Fibroblast of villous mesenchyme (primary cell): Measurements from ENCODE around the gene SLIT3. TPM values are rescaled to one million over a fixed set of nuclear protein-coding genes. Genes with fewer than 3 reads are reported as not detected.
A peak's percentile ranks its signal among the peaks of the same experiment; 100 is the strongest.

ENCODE experiments used
- DNase-seq: peaks from one replicate; pipeline ENCODE4 v3.0.0-alpha.2; 2010; ENCODE audit warnings: low read depth
- H3K4me3 ChIP-seq: 2 replicates; pipeline ENCODE4 v1.5.1; 2011; ENCODE audit warnings: low read depth, mild to moderate bottlenecking, low read length
- total RNA-seq: library from RNA; depleted of rRNA; stranded (reverse); fragments of >200 nt; gene quantifications from 2 replicates; pipeline ENCODE4 v1.2.3, GENCODE V29; 2012
- TF ChIP-seq, protein P1 (sequence below): IDR thresholded peaks from 2 replicates; pipeline ENCODE4 v1.5.1; 2012; ENCODE audit warnings: low read depth, mild to moderate bottlenecking, low read length; ENCODE audit not compliant: insufficient read depth

The SLIT3 gene
- total RNA-seq, 1 donor = under 0.01 TPM

DNA sequence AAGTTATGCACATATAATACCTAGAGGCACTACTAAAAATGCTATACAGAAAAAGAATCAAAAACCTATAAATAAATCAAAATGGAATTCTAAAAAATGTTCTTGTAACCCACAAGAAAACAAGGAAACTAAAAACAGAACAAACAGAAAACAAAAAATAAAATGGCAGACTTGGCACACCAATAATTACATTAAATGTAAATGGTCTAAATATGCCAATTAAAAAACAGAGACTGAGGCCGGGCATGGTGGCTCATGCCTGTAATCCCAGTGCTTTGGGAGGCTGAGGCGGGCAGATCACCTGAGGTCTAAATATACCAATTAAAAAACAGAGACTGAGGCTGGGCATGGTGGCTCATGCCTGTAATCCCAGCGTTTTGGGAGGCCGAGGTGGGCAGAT, 142.2 kb downstream of the SLIT3 start:
- TF ChIP-seq, protein P1, sequence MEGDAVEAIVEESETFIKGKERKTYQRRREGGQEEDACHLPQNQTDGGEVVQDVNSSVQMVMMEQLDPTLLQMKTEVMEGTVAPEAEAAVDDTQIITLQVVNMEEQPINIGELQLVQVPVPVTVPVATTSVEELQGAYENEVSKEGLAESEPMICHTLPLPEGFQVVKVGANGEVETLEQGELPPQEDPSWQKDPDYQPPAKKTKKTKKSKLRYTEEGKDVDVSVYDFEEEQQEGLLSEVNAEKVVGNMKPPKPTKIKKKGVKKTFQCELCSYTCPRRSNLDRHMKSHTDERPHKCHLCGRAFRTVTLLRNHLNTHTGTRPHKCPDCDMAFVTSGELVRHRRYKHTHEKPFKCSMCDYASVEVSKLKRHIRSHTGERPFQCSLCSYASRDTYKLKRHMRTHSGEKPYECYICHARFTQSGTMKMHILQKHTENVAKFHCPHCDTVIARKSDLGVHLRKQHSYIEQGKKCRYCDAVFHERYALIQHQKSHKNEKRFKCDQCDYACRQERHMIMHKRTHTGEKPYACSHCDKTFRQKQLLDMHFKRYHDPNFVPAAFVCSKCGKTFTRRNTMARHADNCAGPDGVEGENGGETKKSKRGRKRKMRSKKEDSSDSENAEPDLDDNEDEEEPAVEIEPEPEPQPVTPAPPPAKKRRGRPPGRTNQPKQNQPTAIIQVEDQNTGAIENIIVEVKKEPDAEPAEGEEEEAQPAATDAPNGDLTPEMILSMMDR = no peak
- DNase-seq = no peak
- H3K4me3 ChIP-seq = no peak overlapping the region

DNA sequence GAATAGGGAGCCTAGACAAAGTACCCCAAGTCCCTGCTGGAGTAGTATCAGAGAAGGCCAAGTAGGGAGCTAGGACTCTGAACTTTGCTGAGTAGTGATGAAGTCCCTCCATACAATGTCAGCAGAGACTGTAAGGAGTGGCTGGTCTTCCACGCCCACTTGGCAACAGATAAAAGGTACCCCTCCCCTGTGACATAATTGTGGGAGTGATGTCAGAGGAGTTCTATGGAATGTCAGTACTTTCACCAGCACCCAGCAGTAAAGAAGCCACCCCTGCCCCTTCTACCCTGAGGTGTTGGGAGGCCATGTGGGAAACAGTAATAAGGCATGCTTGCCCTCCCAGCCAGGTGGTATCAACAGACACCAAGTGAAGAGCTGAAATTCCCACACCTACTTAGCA, 143.9 kb downstream of the SLIT3 start:
- H3K4me3 ChIP-seq = no peak overlapping the region
- TF ChIP-seq, protein P1 = no peak
- no peak for DNase-seq

DNA sequence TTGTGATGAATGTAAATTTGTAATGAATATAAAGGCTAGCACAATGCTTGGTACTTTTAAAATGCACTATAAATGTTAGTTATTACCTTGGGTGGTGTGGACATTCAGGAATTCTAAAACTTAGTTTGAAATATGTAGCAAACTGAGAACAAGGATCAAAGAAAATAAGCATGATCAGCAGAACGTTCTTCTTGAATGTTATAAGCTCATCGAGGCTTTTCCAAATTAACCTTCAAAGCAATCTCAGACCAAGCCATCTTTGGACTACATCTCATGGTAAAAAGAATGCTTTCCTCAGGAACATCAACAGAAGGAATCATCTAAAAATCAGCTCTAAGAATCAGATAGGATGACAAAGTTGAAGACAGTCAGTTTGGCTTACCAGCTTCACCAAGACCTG, 146.3 kb downstream of the SLIT3 start:
- DNase-seq = no peak
- no peak overlapping the region for H3K4me3 ChIP-seq
- TF ChIP-seq, protein P1 = no peak

GRCh38 chr5:169153405-169153804, 147.5 kb downstream of the SLIT3 start:
- no peak overlapping the region for H3K4me3 ChIP-seq
- TF ChIP-seq, protein P1 = no peak
- peak; percentile 7 for DNase-seq

- TF ChIP-seq, protein P1 = no peak
- H3K4me3 ChIP-seq = no peak overlapping the region
- no peak for DNase-seq
Measured at GRCh38 chr5:169152946-169153345, 148.0 kb downstream of the SLIT3 start.

DNA sequence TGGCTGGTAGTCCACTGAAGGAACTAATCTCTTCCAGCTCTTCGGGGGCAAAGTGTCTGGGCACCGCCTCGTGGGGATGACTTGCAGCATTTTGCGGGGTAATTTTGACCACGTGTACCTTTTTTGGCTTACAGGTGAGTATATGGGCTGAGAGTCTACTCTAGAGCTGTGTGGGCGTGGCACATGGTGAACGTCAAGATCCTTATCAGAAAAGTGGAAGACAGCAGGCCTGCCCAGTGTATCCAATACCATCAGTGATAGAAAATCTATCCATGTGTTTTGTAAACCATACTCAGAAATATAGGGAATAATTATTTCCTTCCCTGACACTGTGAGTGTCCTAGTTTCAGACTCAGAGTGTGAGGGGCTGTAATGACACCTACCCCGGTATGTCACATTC, 148.5 kb downstream of the SLIT3 start:
- no peak for DNase-seq
- no peak overlapping the region for H3K4me3 ChIP-seq
- TF ChIP-seq, protein P1 = no peak

GRCh38 chr5:169151051-169151805, 149.7 kb downstream of the SLIT3 start:
- TF ChIP-seq, protein P1 = no peak
- no peak for DNase-seq

More at GRCh38 chr5:169151051-169151805, 149.7 kb downstream of the SLIT3 start:
- no peak overlapping the region for H3K4me3 ChIP-seq
